ENCODE data around the gene ZBTB46.

The ZBTB46 gene

DNA sequence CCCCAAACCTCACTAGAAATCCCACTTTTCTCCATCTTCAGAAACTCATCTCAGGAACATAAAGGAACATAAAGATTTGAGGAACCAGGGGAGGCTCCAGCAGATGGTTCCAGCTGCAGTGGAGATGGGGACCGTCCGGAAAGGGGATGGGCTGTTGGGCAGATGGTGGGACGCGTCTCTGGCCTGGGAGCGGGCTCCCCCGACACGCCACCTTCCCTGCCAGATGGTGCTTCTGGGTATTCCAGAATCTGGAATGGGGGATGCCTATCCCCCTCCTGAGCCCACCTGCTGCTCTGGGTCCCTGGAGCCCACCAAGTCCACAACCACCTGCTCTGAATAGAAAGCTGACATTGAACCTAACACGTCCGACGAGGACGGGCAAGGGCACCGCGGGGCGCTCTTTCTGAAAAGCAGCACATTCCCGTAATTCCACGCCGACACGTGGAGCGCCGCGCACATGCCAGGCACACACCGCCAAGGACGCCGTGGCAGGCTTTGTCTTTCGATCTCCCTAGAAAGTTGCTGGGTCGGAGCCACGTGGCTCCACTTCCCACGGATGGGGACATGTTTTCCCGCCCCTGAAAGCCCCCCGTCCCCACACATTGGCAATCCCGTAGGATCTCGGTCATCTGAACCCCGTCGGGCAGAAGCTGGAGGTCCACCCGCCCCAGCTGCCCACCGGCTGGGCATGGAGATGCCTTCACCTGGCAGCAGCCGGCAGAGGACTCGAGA lies 64.2 kb downstream of the ZBTB46 start:
- DNase-seq (ENCODE audit: low spot score), result no peak

- no peak for DNase-seq (ENCODE audit: low spot score)
These were observed 65.2 kb downstream of the ZBTB46 start for GRCh38 chr20:63765902-63766301.

DNA sequence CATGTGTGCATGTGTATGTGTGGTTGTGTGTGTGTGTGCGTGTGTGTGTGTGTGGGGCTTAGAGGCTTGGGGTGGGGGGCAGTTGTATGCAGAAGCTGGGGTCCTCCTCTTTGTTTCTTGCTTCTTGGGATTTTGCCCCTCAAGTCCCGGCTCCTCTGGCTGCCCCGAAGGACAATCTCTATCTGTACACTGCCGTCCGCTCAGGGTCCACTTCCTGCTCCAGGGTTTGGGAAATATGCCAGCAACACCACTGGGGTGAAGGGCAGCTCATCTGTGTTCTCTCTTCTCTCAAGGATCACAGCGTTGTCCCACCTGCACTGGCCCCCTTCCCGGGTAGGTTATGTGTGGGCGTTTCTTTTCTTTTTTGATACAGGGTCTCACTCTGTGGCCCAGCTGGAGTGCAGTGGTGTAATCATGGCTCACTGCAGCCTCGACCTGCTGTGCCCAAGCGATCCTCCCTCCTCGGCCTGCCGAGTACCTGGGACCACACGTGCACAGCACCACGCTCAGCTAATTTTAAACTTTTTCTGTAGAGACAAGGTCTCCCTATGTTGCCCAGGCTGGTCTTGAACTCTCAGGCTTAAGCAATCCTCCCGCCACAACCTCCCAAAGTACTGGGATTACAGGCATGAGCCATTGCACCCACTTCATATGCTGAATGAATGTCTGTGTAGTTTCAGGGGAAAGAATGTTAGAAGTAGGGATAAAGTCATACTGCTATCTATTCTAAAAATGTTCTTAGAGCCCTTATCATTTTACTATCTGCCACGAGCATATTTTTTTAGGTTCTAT lies 65.8 kb downstream of the ZBTB46 start:
- DNase-seq (ENCODE audit: low spot score), result no peak

DNA sequence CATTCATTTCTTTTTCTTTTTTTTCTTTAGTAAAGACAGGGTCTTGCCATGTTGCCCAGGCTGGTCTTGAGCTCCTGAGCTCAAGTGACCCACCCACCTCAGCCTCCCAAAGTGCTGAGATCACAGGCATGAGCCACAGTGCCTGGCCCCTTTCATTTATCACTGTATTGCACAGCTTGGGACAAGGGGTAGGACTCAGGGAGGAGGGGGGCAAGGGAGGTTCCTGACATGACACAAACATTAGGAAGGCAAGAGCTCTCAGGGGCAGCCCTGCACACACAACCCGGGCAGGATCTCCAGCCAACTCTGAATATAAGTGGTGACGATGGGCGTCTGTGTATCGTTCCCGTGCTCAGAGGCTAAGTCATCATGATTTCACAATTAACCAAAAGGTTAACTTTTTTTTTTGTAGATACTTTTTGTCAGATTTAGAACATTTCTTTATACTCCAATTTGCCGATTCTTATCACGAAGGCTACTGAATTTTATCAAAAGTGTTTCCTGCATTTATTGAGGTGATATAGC lies 71.6 kb downstream of the ZBTB46 start:
- DNase-seq (ENCODE audit: low spot score), result no peak

GRCh38 chr20:63758152-63758551 lies 72.9 kb downstream of the ZBTB46 start:
- DNase-seq (ENCODE audit: low spot score), result no peak

GRCh38 chr20:63756648-63756991 lies 74.4 kb downstream of the ZBTB46 start:
- no peak for DNase-seq (ENCODE audit: low spot score)

DNA sequence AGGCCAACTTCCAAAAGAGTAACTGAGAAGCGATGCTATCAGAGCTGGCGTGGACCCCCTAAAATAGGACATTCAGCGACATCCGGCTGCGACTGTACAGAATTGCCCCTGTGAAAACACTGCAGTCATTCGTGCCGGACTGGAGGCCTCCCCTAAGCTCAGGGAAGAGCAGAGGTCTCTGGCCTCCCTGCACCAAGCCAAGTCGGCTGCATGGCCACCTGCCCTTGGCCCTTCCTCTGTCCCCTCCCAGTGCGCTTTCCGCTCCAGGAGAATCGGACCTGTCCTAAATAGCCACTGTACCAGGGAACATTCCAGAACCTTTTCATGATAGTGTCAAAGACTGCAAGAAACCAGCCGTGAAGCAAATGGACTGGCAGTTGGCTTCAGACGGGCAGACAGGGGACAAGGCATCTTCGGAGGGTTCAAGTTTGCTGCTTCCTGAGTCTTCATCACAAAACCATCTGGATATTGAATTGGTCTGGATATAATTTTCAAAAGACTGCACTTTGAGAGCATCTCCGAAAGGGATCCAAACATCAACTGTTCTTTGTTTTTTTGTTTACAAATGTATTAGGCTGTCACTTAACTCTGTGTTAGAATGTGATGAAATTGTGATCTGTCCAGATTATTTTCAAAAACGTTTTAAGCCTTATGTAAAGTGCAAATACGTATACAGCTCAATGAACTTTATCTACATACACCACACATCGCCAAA lies 75.0 kb downstream of the ZBTB46 start:
- DNase-seq (ENCODE audit: low spot score), result no peak

- DNase-seq (ENCODE audit: low spot score), result peak; percentile 46
These were observed 77.1 kb downstream of the ZBTB46 start for GRCh38 chr20:63754008-63754407.

DNA sequence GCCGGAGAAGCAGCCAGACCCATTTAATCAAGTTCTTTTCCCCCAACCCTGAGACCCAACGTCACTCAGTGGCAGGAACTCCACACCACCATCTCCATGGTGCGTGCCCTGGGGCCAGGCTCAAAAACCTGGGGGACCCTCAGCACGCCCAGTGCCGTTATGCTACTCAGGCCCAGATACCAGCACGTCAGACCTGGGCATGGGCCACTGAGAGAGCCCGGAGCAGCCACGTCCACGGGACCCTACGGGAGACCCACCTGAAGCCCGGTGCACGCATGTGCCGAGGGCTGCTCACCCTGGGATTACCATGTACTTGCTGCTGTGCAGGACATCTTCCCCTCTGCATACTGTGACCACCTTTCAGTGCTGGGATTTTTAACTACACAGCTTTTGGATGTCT lies 77.7 kb downstream of the ZBTB46 start:
- DNase-seq (ENCODE audit: low spot score), result no peak

GRCh38 chr20:63752411-63753101 lies 78.5 kb downstream of the ZBTB46 start:
- DNase-seq (ENCODE audit: low spot score), result no peak

DNA sequence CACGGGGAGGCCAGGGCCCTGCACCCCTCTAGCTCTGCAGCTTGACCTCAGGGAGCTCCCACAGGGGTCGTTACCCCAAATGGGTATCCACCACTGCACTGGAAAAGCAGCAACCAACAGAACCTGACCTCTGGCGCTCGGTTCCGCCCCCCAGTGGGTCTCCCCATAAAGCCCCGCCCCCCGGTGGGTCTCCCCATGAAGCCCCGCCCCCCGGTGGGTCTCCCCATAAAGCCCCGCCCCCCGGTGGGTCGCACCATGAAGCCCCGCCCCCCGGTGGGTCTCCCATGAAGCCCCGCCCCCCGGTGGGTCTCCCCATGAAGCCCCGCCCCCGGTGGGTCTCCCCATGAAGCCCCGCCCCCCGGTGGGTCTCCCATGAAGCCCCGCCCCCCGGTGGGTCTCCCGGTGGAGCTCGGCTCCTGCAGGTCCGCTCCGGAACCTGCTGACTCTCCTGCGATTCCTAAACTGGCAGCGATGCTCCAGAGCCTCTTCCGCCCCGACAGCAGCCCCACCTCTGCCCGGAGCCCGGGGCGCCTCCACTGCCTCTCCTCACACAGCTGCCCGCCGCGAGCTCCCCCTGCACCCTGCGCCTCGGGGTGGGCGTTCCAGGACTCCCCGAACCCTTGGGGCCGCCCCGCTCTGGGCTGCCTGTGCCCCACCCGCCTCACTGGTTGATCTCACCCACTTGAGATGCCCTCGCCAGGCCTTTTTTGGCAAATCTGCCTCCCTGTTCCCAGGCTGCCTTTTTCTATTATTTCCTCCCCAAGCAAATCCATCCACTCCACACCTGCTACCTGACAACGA lies 79.4 kb downstream of the ZBTB46 start:
- DNase-seq (ENCODE audit: low spot score), result no peak

DNA sequence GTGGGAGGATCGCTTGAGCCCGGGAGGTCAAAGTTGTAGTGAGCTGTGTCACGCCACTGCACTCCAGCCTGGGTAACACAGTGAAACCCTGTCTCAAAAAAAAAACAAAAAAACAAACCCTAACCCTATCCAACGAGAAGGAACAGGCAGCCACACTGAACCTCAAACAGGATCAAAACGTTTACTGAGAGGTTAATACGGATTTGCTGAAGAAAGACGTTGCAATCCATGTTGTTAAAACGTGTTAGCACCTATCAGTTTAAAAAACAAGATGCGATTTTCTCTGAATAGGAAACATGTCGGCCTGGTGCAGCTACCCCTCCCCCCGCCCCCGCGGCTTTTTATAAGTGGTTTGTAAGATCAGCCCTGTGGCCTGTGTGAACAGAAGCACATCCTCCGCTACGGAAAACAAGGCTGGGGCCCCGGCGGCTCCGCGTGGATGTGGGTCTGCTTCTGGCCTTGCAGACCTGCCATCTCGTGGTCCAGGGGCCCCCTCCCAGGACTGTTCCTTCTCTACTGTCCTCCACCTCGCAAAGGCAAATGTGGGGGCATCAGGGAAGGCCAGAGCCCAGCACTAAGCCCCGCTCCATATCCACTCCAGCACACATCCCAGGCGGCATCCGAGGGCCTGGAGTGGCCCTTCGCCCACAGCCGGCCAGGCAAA lies 80.1 kb downstream of the ZBTB46 start:
- no peak for DNase-seq (ENCODE audit: low spot score)

DNA sequence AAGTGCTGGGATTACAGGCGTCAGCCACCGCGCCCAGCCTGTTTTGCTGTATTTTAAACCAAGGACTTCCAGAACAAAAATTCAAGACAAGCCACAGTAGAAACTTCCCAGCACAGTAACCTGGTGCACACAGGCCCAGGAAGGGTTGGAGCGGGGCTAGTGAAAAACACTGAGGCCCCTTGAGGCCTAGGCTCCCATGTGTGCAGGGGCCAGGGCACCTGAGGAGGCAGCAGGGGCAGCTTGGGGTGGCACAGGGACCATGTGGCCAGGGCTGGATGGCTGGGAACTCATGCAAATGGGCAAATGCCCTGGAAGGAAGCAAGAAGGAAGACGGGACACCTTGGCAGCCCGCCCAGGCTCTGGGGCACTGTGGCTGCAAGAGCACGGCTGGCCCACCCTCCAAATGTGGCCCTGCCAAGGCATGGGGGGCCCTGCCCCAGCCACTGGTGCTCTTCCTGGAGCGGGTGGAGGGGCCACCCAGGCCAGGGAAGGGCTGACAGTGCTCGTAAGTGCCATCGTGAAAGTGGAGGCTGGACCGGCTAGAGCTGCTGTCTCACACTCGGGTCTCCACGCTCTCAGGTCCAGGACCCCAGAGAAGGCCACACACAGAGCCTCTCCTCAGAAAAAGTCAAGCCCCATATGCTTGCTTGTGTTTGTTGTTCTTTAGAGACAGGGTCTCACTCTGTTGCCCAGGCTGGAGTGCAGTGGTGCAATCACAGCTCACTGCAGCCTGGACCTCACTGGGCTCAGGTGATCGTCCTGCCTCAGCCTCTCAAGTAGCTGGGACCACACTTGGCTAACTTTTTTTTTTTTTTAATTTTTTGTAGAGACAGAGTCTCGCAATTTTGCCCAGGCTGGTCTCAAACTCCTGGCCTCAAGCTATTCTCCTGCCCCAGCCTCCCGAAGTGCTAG lies 81.2 kb downstream of the ZBTB46 start:
- DNase-seq (ENCODE audit: low spot score), result no peak

GRCh38 chr20:63748934-63749270 lies 82.2 kb downstream of the ZBTB46 start:
- DNase-seq (ENCODE audit: low spot score), result no peak

DNA sequence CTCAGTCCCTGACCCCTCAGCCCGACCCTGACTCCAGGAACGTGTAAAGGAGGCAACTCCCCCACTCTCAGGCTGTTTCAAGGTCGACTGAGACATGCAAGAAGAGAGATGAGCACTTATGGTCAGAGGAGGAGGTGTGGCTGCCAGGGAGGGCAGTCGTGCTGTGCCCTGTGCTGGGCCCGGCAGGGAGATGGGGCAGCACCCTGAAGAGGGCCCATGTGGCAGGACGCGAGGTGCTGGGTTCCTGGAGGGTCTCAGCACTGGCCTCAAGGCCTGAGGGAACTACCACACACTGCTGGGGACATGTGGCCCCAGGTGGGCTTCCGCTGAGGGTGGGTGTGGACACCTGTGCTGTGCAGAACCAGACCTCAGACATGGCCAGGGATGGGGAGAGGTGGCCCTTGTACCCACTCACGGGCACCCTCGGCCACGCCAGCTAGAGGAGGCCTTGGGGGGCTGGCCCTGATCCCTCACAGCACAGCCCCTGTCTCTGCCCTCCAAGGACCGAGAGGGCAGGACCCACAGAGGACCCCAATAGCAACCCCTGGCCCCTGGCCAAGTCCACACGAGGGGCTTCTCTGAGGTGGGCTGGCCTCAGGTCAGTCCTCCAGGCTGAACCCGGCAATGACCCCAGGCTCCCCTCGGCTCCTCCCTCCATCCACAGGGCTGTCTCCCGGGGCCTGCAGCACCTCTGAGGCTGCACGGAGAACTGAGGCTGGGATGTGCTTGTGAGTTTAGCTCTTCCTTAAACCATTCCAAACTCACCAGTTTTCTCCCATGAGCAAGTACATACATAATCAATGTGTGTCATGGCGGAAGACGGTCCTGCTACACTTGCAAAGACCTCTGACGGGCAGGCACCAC lies 82.8 kb downstream of the ZBTB46 start:
- no peak for DNase-seq (ENCODE audit: low spot score)

DNA sequence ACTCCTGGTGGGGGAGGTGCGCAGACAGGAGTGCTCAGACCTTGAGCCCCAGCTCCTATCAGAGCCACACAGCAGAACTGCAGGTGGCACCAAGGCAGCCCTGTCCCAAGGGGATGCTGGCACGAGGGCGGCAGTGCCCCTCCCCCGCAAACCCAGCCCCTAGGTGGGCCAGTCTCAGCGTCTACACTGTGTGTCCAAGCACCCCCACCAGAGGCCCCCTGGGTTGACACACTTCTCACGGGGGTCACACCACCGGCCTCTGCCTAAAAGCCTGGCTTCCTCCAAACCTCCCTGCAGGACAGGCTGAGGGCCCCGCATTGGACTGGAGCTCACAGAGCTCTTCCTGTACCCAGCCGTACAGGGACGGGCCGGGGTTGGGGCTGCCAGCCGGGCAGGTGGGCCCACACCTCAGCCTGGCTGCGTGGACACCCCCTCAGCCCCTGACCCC lies 83.4 kb downstream of the ZBTB46 start:
- DNase-seq (ENCODE audit: low spot score), result peak; percentile 43

DNA sequence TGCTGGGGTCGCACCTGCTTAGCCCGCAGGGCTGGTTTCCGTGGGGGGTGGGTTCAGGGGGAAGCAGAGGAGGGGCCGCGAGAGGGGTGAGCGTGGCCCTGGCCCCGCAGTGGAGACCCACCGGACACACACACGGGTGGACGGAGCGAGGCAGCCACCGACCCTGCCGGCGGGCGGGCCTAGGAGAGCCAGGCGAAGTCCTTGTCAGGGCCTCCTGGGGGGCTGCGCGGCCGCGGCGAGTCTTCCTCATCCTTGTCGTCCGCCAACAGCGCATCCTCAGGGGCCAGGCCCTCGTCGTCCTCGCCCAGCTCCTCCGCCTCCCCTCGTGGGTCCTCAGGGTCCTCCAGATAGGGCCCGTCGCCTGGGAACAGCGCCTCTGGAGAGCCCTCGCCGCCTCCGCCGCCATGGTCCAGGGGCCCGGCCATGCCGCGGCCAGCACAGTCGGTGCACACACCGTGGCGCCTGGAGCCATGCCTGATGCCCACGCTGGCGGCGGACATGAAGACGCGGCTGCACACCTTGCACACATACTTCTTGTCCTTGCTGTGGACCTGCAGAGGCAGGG lies 84.2 kb downstream of the ZBTB46 start:
- DNase-seq (ENCODE audit: low spot score), result no peak

DNA sequence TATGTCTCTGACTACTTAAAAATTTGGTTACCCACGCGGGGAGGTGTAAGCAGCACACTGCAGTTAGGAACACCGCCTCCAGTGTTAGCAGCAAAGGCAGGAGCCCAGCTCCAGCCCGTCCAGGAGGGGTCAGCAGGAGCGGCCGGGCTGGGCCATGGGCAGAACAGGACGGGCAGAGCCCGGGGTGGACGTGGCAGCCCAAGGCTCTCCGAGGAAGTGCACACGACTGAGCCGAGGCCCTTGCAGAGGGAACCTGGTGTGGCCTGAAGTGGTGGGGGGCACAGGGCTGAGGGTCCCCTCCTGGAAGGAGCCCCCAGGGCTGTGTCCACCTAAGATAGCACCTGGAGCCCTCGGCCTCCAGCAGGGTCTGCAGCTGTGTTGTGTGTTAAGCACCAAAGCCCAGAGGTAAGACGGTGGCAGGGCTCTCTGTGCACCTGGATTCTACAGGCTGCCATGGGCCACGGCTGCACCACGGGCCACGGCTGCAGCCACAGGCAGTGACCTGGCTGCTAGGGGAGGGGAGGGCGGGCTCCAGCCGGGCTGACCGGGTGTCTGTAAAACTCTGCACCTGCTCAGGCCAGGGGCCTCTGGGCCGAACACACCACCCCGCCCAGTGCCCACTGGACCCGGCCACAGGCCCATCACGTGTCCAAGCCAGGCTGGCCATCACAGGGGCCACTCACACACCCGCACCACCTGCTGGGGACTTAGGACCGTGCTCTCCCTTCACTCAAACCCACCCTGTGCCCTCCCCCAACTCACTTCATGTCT lies 84.9 kb downstream of the ZBTB46 start:
- DNase-seq (ENCODE audit: low spot score), result no peak

All from ecto neural progenitor cell (in vitro differentiated cells).